H1 (cell line): ENCODE results near the gene RUFY4. TPM values are rescaled to one million over a fixed set of nuclear protein-coding genes. Genes with fewer than 3 reads are reported as not detected.

Experiments used
- CTCF ChIP-seq, 3 experiments: IDR thresholded peaks; 1 replicate in 2 of 3; 2 replicates in 1 of 3; pipeline versions ENCODE4 v1.5.1 to v1.6.1; 2011; ENCODE audit warnings: low read length in 3 of 3, mild to moderate bottlenecking in 3 of 3, inconsistent platforms in 2 of 3, low read depth in 1 of 3, moderate library complexity in 1 of 3; ENCODE audit not compliant: insufficient read depth in 1 of 3; ENCODE audit errors: control extremely low read depth in 1 of 3
- HDAC2 ChIP-seq, 2 experiments: fragments of 300-600 bp in 1 of 2; sonication (generic) in 1 of 2; IDR thresholded peaks; 2 replicates each; pipeline ENCODE4 v1.6.1; 2011 to 2012; ENCODE audit warnings: low read depth in 2 of 2, low read length in 2 of 2, mild to moderate bottlenecking in 2 of 2, moderate library complexity in 2 of 2, borderline replicate concordance in 1 of 2, inconsistent platforms in 1 of 2
- polyA plus RNA-seq, 7 experiments: library from polyadenylated mRNA; depleted of rRNA in 3 of 7; stranded (reverse) in 5 of 7; unstranded in 2 of 7; fragments of >200 nt in 5 of 7; fragments of 200-250 nt in 2 of 7; gene quantifications; 1 replicate in 5 of 7; 2 replicates in 1 of 7; 4 replicates in 1 of 7; pipeline versions ENCODE4 v1.2.1 to v1.2.3, GENCODE V29; 2011 to 2013; ENCODE audit warnings: missing spikeins in 2 of 7, mixed read lengths in 2 of 7
- total RNA-seq: library from RNA; stranded (reverse); fragmentation: NEBNext Ultra II Directional; extraction: Animal tissue kit (Norgen Biotek cat#: 25700); gene quantifications from 2 replicates; pipeline ENCODE4 v1.2.1, GENCODE V29; 2021

The RUFY4 gene
- total and polyA plus RNA-seq, 2 of the 8 experiments (the other 6 are each of a cell fraction or from before 2014, with no cell fraction given): 0.32 to 0.38 TPM

GRCh38 chr2:218023636-218024035 lies 45.4 kb upstream of the RUFY4 start (continued):
- TF ChIP-seq HDAC2 (IDR thresholded peaks at IDR 0.05; ENCODE audit: borderline replicate concordance in 1 of 2, low read depth in 2 of 2, low read length in 2 of 2): no peak
- no peak for TF ChIP-seq CTCF (IDR thresholded peaks at IDR 0.05; ENCODE audit: control extremely low read depth in 1 of 3, insufficient read depth in 1 of 3, low read depth in 1 of 3, low read length in 3 of 3)
- TF ChIP-seq, all 59 proteins: peak for 0
